Measurements from ENCODE around the gene VSTM2B.
"Not testable (repeated sequence)": the region's sequence is repeated elsewhere in the genome, so short reads cannot be mapped to it uniquely, and the experiment has no call there.

The VSTM2B gene

GRCh38 chr19:29551774-29552173 lies 26.0 kb downstream of the VSTM2B start:
- H3K4me3 ChIP-seq (ENCODE audit: low read length) = no peak overlapping the region
- no peak for DNase-seq (ENCODE audit: low read depth)
- TF ChIP-seq, protein P1, sequence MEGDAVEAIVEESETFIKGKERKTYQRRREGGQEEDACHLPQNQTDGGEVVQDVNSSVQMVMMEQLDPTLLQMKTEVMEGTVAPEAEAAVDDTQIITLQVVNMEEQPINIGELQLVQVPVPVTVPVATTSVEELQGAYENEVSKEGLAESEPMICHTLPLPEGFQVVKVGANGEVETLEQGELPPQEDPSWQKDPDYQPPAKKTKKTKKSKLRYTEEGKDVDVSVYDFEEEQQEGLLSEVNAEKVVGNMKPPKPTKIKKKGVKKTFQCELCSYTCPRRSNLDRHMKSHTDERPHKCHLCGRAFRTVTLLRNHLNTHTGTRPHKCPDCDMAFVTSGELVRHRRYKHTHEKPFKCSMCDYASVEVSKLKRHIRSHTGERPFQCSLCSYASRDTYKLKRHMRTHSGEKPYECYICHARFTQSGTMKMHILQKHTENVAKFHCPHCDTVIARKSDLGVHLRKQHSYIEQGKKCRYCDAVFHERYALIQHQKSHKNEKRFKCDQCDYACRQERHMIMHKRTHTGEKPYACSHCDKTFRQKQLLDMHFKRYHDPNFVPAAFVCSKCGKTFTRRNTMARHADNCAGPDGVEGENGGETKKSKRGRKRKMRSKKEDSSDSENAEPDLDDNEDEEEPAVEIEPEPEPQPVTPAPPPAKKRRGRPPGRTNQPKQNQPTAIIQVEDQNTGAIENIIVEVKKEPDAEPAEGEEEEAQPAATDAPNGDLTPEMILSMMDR (conservative IDR thresholded peaks at IDR 0.05; ENCODE audit: low read length) = no peak

DNA sequence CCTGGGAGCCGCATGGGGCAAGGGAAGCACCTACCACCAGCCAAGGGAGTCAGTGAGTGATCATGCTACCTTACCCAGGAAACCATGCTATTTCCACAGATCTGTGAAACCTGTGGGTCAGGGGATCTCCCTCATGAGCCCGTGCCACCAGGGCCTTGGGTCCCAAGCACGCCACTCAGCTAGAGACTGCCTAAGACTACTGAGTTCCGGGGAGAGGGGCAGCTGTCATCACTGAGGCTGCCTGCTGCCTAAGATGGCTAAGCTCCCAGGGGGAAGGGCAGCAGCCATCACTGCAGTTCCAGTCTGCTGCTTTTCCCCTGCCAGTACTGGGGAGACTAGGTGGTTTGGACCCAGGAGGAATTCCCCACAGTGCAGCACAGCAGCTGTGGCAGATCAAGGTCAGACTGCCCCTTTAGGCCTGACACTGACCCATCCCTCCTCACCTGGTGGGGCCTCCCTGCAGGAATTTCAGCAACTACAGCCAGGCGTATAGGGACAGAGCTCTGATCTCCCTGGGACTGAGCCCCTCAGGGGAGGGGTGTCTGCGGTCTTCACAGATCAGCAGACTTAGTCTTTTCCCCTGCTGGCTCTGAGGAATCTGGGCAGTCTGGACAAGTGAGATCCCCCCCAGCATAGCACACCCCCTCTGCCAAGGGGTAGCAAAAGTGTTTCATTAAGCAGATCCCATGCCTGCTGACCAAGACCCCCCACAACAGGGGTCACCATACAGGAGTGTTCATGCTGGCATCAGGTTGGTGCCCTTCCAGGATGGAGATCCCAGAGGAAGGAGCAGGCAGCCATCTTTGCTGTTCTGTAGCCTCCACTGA lies 26.9 kb downstream of the VSTM2B start:
- TF ChIP-seq, protein P1 (conservative IDR thresholded peaks at IDR 0.05; ENCODE audit: low read length) = no peak
- H3K4me3 ChIP-seq (ENCODE audit: low read length) = no peak overlapping the region
- DNase-seq (ENCODE audit: low read depth) = no peak

DNA sequence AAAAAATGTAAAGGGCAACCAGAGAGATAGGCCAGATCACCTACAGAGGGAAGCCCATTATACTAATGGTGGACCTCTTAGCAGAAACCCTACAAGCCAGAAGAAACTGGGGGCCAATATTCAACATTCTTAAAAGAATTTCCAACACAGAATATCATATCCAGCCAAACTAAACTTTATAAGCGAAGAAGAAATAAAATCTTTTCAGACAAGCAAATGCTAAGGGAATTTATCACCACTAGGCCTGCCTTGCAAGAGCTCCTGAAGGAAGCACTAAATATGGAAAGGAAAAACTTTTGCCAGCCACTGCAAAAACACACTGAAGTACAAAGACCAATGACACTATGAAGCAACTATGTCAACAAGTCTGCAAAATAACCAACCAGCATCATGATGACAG lies 28.4 kb downstream of the VSTM2B start:
- DNase-seq (ENCODE audit: low read depth) = no peak
- TF ChIP-seq, protein P1 (conservative IDR thresholded peaks at IDR 0.05; ENCODE audit: low read length) = no peak
- H3K4me3 ChIP-seq (ENCODE audit: low read length) = no peak overlapping the region

- not testable (repeated sequence) for DNase-seq (ENCODE audit: low read depth); H3K4me3 ChIP-seq (ENCODE audit: low read length)
These were observed 33.3 kb downstream of the VSTM2B start for GRCh38 chr19:29559110-29559509.

DNA sequence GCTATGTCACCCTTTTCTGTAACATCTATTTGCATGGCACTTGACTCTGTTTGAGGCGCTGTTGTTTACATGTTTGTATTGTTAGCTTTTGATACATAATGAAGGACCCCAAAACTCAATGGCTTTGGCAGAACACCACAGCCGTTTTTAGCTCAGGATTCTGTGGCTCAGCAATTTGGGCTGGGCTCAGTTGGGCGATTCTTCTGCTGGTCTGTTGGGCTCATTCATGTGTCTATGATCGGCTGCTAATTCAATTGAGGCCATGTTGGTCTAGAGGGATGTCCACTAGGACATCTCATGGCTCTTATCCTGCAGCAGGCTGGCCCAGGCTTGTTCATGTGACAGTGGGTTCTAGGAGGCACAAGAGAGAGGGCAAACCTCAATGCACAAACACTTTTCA lies 33.9 kb downstream of the VSTM2B start:
- no peak for DNase-seq (ENCODE audit: low read depth)
- TF ChIP-seq, protein P1 (conservative IDR thresholded peaks at IDR 0.05; ENCODE audit: low read length) = no peak
- no peak overlapping the region for H3K4me3 ChIP-seq (ENCODE audit: low read length)

DNA sequence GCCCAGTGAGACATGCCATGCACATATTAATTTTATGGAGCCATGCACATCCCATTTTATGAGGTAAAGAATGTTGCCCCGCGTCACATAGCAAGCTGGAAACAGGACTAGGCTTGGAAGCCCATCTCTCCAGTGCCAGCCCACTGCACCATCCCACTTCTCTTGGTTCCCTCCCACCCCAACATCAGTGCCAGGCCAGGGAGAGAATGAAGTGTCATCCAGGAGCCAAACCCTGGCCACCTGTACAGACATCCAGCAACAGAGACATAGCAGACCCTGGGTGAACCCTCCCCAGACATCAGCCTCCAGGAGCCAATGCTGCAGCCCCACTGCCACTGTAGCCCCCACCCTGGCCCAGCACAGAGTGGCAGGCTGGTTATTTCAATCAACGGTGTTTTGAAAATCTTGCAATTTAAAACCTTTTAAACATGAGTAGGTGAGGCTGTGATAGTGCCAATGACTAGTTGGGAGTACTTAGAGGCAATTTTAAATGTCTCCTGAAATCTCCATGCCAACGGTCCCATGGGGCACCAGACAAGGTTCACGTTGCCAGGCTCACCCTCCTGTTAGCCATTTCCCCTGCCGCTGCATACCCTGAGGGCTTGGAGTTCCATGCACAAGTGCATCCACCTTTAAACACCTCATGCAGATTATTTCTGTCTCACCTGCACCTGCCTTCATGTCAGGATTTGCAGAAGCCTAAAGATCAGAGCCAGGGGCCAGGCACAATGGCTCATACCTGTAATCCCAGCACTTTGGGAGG lies 34.7 kb downstream of the VSTM2B start:
- TF ChIP-seq, protein P1 (conservative IDR thresholded peaks at IDR 0.05; ENCODE audit: low read length) = no peak
- no peak for DNase-seq (ENCODE audit: low read depth)
- no peak overlapping the region for H3K4me3 ChIP-seq (ENCODE audit: low read length)

DNA sequence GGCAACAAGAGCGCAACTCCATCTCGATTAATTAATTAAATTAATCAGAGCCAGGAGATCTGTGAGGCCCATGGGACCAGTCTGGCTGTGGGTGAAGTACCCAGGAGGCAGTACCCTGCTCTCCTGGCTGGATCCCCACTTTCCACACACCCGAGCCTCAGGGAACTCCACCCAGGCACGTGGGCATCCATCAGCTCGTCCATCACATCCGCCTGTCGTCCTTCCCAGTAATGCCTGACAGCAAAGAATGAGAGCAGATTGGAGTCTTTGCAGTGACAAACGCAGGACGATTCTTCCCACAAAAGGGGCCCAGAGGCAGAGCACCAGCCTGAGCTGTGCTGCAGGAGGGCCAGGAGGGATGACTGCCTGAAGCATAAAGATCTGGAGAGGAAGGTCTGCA lies 35.8 kb downstream of the VSTM2B start:
- TF ChIP-seq, protein P1 (conservative IDR thresholded peaks at IDR 0.05; ENCODE audit: low read length) = no peak
- DNase-seq (ENCODE audit: low read depth) = no peak
- H3K4me3 ChIP-seq (ENCODE audit: low read length) = no peak overlapping the region
